Erythroblast (primary cell): ENCODE measurements around the gene TRPM4.

Experiments
- GATA1 ChIP-seq: IDR thresholded peaks from 2 replicates; pipeline ENCODE4 v1.6.1; 2011; ENCODE audit warnings: low read depth, mild to moderate bottlenecking, control low read depth, low read length, moderate library complexity
- POLR2A ChIP-seq: IDR thresholded peaks from 2 replicates; pipeline ENCODE4 v1.6.1; 2011; ENCODE audit warnings: mild to moderate bottlenecking, low read length

DNA sequence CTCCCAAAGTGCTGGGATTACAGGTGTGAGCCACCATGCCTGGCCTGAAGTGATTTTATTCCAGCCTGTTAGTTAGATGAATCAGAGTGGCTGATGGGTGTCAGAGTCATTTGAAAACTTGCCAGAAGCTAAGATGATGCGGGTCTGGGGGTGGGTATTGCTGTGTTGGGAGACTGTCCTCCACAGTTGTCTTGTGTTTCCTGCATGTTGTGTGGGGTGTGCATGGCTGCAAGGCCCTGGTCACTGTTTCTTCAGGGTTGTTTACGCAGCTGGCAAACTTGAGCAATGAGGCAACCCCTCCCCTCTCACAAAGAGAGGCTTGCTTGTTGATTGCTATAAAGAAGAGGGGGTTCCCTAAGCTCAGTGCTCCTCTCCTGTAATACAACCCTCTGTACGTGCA lies 71.8 kb downstream of the TRPM4 start:
- TF ChIP-seq POLR2A (no peak), GATA1 (no peak)
